Body of pancreas (tissue), 4 donors: ENCODE measurements around the gene TOM1L2. TPM values are rescaled to one million over a fixed set of nuclear protein-coding genes. Genes with fewer than 3 reads are reported as not detected.

ENCODE experiments used
- ATAC-seq: fragments of 150-250 bp; one replicate; pipeline ENCODE4 v1.9.1; 2016
- DNase-seq, 4 donors: peaks; one replicate each; pipeline ENCODE4 v3.0.0-alpha.2; 2019
- H3K27ac ChIP-seq, 4 donors: fragments of 200-600 bp; sonication (generic); 1 replicate in 3 of 4; 2 replicates in 1 of 4; pipeline versions ENCODE4 v1.5.1 to v1.6.1; 2016 to 2019; ENCODE audit warnings: mild to moderate bottlenecking in 1 of 4, mixed read lengths in 1 of 4, moderate library complexity in 1 of 4
- H3K27me3 ChIP-seq, 2 donors: fragments of 200-600 bp; sonication (generic); one replicate each; pipeline ENCODE4 v1.6.0; 2016; ENCODE audit warnings: mild to moderate bottlenecking in 1 of 2
- H3K36me3 ChIP-seq, 2 donors: fragments of 200-600 bp; sonication (generic); replicated peaks in 1 of 2; 2 replicates each; pipeline ENCODE4 v1.5.1; 2016; ENCODE audit warnings: low read depth in 2 of 2; ENCODE audit not compliant: insufficient read depth in 1 of 2
- H3K4me1 ChIP-seq: fragments of 200-600 bp; sonication (generic); one replicate; pipeline ENCODE4 v1.6.0; 2016
- H3K4me3 ChIP-seq, 2 donors: fragments of 200-600 bp; sonication (generic); 1 replicate in 1 of 2; 2 replicates in 1 of 2; pipeline ENCODE4 v1.5.1; 2016 to 2019
- H3K9me3 ChIP-seq, 3 donors: fragments of 200-600 bp; sonication (generic); 1 replicate in 2 of 3; 2 replicates in 1 of 3; pipeline ENCODE4 v1.5.1; 2016
- POLR2A ChIP-seq, 3 donors: fragments of 450-650 bp; IDR thresholded peaks; one replicate each; pipeline ENCODE4 v1.6.1; 2016; ENCODE audit warnings: antibody characterized with exemption in 3 of 3, mild to moderate bottlenecking in 2 of 3
- WGBS, 2 donors: methylation state at CpG; one replicate each; pipeline ENCODE4 v1.1.5; 2017; 5-methylcytosine and 5-hydroxymethylcytosine counted together
- intact Hi-C: fragments of 100-400 bp; cut with DNase I; formaldehyde crosslinking; loops from one replicate; pipeline ENCODE4 v1.15.1; 2023
- total RNA-seq, 2 donors: library from RNA; depleted of rRNA; stranded (reverse); fragments of >200 nt; gene quantifications; one replicate each; pipeline ENCODE4 v1.1.0, GENCODE V29; 2016
- TF ChIP-seq, protein P1 (sequence below), 7 experiments: fragments of 450-650 bp in 4 of 7; fragments of 200-600 bp in 3 of 7; sonication (generic) in 3 of 7; IDR thresholded peaks; one replicate each; pipeline ENCODE4 v1.5.1; 2016 to 2019; ENCODE audit warnings: antibody characterized with exemption in 7 of 7

The TOM1L2 gene
- total RNA-seq, 2 donors from 2014 or later, result 35.9 to 55.8 TPM

DNA sequence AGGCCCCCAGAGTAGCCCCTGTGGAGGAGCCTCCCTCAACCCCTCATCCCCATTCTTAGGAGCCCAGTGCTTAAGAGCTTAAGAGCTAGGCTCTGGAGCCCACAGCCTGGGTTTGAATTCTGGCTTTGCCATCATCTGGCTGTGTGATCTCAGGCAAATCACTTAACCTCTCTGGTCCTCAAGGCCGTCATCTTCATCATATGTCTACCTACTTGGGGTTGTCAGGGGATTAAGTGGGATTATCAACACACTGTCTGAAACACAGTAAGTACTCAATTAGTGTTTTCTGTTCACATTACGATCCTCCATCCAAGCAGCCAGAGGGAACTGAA lies 140.2 kb downstream of the TOM1L2 start:
- no peaks in the 10 kb centered on the region for H3K9me3 ChIP-seq
- intact Hi-C loops, result no loop called here

GRCh38 chr17:17831208-17832031 lies 140.8 kb downstream of the TOM1L2 start:
- Histone ChIP-seq H3K9me3 (no peaks in the 10 kb centered on the region), H3K27ac (peak overlapping the region in 2 of 4 donors; percentile 51 to 53), H3K4me3 (no peak overlapping the region), H3K36me3 (no peaks in the 10 kb centered on the region), H3K4me1 (peaks cover 44% of the 10 kb centered on the region), H3K27me3 (no peaks in the 10 kb centered on the region)
- 79 to 85% methylated on average over 10 to 12 of the region's 12 CpGs for WGBS, 2 donors
- TF ChIP-seq, protein P1, sequence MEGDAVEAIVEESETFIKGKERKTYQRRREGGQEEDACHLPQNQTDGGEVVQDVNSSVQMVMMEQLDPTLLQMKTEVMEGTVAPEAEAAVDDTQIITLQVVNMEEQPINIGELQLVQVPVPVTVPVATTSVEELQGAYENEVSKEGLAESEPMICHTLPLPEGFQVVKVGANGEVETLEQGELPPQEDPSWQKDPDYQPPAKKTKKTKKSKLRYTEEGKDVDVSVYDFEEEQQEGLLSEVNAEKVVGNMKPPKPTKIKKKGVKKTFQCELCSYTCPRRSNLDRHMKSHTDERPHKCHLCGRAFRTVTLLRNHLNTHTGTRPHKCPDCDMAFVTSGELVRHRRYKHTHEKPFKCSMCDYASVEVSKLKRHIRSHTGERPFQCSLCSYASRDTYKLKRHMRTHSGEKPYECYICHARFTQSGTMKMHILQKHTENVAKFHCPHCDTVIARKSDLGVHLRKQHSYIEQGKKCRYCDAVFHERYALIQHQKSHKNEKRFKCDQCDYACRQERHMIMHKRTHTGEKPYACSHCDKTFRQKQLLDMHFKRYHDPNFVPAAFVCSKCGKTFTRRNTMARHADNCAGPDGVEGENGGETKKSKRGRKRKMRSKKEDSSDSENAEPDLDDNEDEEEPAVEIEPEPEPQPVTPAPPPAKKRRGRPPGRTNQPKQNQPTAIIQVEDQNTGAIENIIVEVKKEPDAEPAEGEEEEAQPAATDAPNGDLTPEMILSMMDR (IDR thresholded peaks at IDR 0.05), result no peak
- no peak for TF ChIP-seq POLR2A (IDR thresholded peaks at IDR 0.05)
- no peak for DNase-seq
- no peak for ATAC-seq
- intact Hi-C loops, result no loop called here

More for the DNA sequence above, 140.2 kb downstream of the TOM1L2 start:
- H3K27ac ChIP-seq, result peak overlapping the region in 1 of 4 donors; percentile 39
- no peak for TF ChIP-seq POLR2A (IDR thresholded peaks at IDR 0.05)
- TF ChIP-seq, protein P1 (IDR thresholded peaks at IDR 0.05), result no peak
- ATAC-seq (no peak), DNase-seq (no peak)
- H3K27me3 ChIP-seq, result no peaks in the 10 kb centered on the region
- H3K4me3 ChIP-seq, result no peak overlapping the region
- 87 to 93% methylated on average over 2 of the region's 2 CpGs for WGBS, 2 donors
- H3K4me1 ChIP-seq, result peaks cover 49% of the 10 kb centered on the region
- H3K36me3 ChIP-seq, result no peaks in the 10 kb centered on the region

- H3K4me3 ChIP-seq, result no peak overlapping the region
- intact Hi-C loops, result no loop called here
- ATAC-seq (peak; percentile 44), DNase-seq (peak in 3 of 4 donors; percentile 52 to 55 (median 52))
- H3K4me1 ChIP-seq, result peaks cover 46% of the 10 kb centered on the region
- peak overlapping the region; percentile 36 to 53 (median 45) for H3K27ac ChIP-seq
- WGBS, 2 donors, result 28% methylated on average over 6 of the region's 6 CpGs; no CpG with 5 or more reads in 1 of the 2 donors
- no peaks in the 10 kb centered on the region for H3K27me3 ChIP-seq
- H3K36me3 ChIP-seq, result no peaks in the 10 kb centered on the region
- H3K9me3 ChIP-seq, result no peaks in the 10 kb centered on the region
- no peak for TF ChIP-seq POLR2A (IDR thresholded peaks at IDR 0.05)
- TF ChIP-seq, protein P1 (IDR thresholded peaks at IDR 0.05), result no peak
Measured at GRCh38 chr17:17830740-17831207, 141.4 kb downstream of the TOM1L2 start.

DNA sequence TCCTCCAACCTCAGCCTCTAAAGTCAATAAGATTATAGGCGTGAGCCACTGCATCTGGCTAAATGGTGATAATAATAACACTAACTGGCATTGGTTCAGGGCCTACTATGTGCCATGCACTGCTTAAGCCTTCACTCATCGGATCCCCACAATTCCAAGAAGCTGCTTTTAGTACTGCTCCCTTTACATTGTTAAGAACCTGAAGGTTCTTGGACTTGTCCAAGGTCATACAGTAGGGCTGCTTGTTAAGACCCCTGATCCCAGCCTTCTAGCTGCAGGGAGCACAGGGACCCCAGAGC lies 142.0 kb downstream of the TOM1L2 start:
- 58 to 64% methylated on average over 2 of the region's 2 CpGs for WGBS, 2 donors
- Histone ChIP-seq H3K36me3 (no peaks in the 10 kb centered on the region), H3K4me1 (peaks cover 46% of the 10 kb centered on the region), H3K27me3 (no peaks in the 10 kb centered on the region), H3K9me3 (no peaks in the 10 kb centered on the region), H3K4me3 (no peak overlapping the region), H3K27ac (peak overlapping the region in 3 of 4 donors; percentile 36 to 53 (median 51))
- no peak for DNase-seq
- intact Hi-C loops, result no loop called here
- no peak for TF ChIP-seq POLR2A (IDR thresholded peaks at IDR 0.05)
- TF ChIP-seq, protein P1 (IDR thresholded peaks at IDR 0.05), result no peak
- ATAC-seq, result no peak
